Neural cell (in vitro differentiated cells): Measurements from ENCODE around the gene PIEZO1. TPM values are rescaled to one million over a fixed set of nuclear protein-coding genes. Genes with fewer than 3 reads are reported as not detected.
"Not testable (repeated sequence)": the region's sequence is repeated elsewhere in the genome, so short reads cannot be mapped to it uniquely, and the experiment has no call there.

Experiments
- H2AFZ ChIP-seq: fragments of 200-600, 300-800 bp; sonication (generic), shearing (Covaris generic); 2 replicates; pipeline ENCODE4 v1.6.0; 2014; ENCODE audit warnings: low read depth, mild to moderate bottlenecking, antibody characterized with exemption, low read length, moderate library complexity
- H3F3A ChIP-seq: fragments of 200-600 bp; shearing (Covaris generic); 2 replicates; pipeline ENCODE4 v1.6.1; 2016; ENCODE audit warnings: mild to moderate bottlenecking, moderate library complexity, mixed read lengths, antibody characterized with exemption, low read length; ENCODE audit not compliant: insufficient read depth, poor library complexity, severe bottlenecking
- H3K27ac ChIP-seq: fragments of 200-600, 300-800 bp; sonication (generic), shearing (Covaris generic); 2 replicates; pipeline ENCODE4 v1.5.1; 2014; ENCODE audit warnings: mild to moderate bottlenecking, low read length, moderate library complexity
- H3K27me3 ChIP-seq: fragments of 300-800, 200-600 bp; sonication (generic), shearing (Covaris generic); 2 replicates; pipeline ENCODE4 v1.6.0; 2014; ENCODE audit warnings: mild to moderate bottlenecking, low read depth, low read length, moderate library complexity; ENCODE audit not compliant: insufficient read depth
- H3K36me3 ChIP-seq: fragments of 300-800, 200-600 bp; sonication (generic), shearing (Covaris generic); 2 replicates; pipeline ENCODE4 v1.5.1; 2014; ENCODE audit warnings: mild to moderate bottlenecking, antibody characterized with exemption, low read length, moderate library complexity; ENCODE audit not compliant: insufficient read depth
- H3K4me2 ChIP-seq: fragments of 300-800, 200-600 bp; sonication (generic), shearing (Covaris generic); 2 replicates; pipeline ENCODE4 v1.6.0; 2014; ENCODE audit warnings: mild to moderate bottlenecking, low read length
- H3K4me3 ChIP-seq: fragments of 300-800, 200-600 bp; sonication (generic), shearing (Covaris generic); 2 replicates; pipeline ENCODE4 v1.5.1; 2014; ENCODE audit warnings: mild to moderate bottlenecking, low read length, moderate library complexity
- H3K79me2 ChIP-seq: fragments of 200-600 bp; shearing (Covaris generic); replicated peaks from 2 replicates; pipeline ENCODE4 v1.6.0; 2014; ENCODE audit warnings: mild to moderate bottlenecking, low read length, moderate library complexity; ENCODE audit not compliant: insufficient read depth
- H3K9ac ChIP-seq: fragments of 300-800, 200-600 bp; sonication (generic), shearing (Covaris generic); 2 replicates; pipeline ENCODE4 v1.6.1; 2016; ENCODE audit warnings: mild to moderate bottlenecking, low read length, mixed read lengths
- H3K9me2 ChIP-seq: fragments of 200-600 bp; shearing (Covaris generic); 2 replicates; pipeline ENCODE4 v1.6.1; 2016; ENCODE audit warnings: mild to moderate bottlenecking, low read length, mixed read lengths; ENCODE audit not compliant: insufficient read depth
- H3K9me3 ChIP-seq: fragments of 200-600, 300-800 bp; sonication (generic), shearing (Covaris generic); 2 replicates; pipeline ENCODE4 v1.6.1; 2016; ENCODE audit warnings: mild to moderate bottlenecking, mixed run types, low read length, moderate library complexity, mixed read lengths
- H4K20me1 ChIP-seq: fragments of 200-600 bp; shearing (Covaris generic); 2 replicates; pipeline ENCODE4 v1.6.1; 2016; ENCODE audit warnings: mild to moderate bottlenecking, mixed run types; ENCODE audit not compliant: insufficient read depth
- CTCF ChIP-seq: fragments of 450-650 bp; IDR thresholded peaks from 2 replicates; pipeline ENCODE4 v1.5.1; 2014; ENCODE audit warnings: antibody characterized with exemption, mild to moderate bottlenecking, moderate library complexity; ENCODE audit not compliant: poor library complexity, severe bottlenecking
- EP300 ChIP-seq: fragments of 450-650 bp; conservative IDR thresholded peaks from 2 replicates; pipeline ENCODE4 v1.6.1; 2014; ENCODE audit warnings: antibody characterized with exemption, mild to moderate bottlenecking, moderate library complexity; ENCODE audit not compliant: poor library complexity, severe bottlenecking
- EZH2 ChIP-seq: fragments of 200-600, 300-800 bp; shearing (Covaris generic), sonication (generic); IDR thresholded peaks from 2 replicates; pipeline ENCODE4 v1.6.1; 2014; ENCODE audit warnings: antibody characterized with exemption, low read length, borderline replicate concordance, mild to moderate bottlenecking; ENCODE audit not compliant: insufficient read depth, poor library complexity, severe bottlenecking
- MXI1 ChIP-seq: fragments of 450-650 bp; conservative IDR thresholded peaks from 2 replicates; pipeline ENCODE4 v1.6.1; 2014; ENCODE audit warnings: antibody characterized with exemption, mild to moderate bottlenecking; ENCODE audit not compliant: poor library complexity, severe bottlenecking
- POLR2AphosphoS5 ChIP-seq: IDR thresholded peaks from 2 replicates; pipeline ENCODE4 v1.6.1; 2012
- RAD21 ChIP-seq: fragments of 450-650 bp; conservative IDR thresholded peaks from 2 replicates; pipeline ENCODE4 v1.6.1; 2014; ENCODE audit warnings: antibody characterized with exemption, mild to moderate bottlenecking, moderate library complexity
- REST ChIP-seq: IDR thresholded peaks from 2 replicates; pipeline ENCODE4 v1.6.1; 2012; ENCODE audit warnings: borderline replicate concordance
- TAF1 ChIP-seq: IDR thresholded peaks from 2 replicates; pipeline ENCODE4 v1.6.1; 2012; ENCODE audit warnings: low read depth
- polyA plus RNA-seq: library from polyadenylated mRNA; depleted of rRNA; stranded (reverse); fragments of >200 nt; gene quantifications from 2 replicates; pipeline ENCODE4 v1.2.3, GENCODE V29; 2014

Gene PIEZO1
- polyA plus RNA-seq, 1 donor from 2014 or later: not detected

- H3K9me3 ChIP-seq: no peaks in the 10 kb centered on the region
- H3K27me3 ChIP-seq: no peaks in the 10 kb centered on the region
- no peak overlapping the region for H3K4me2 ChIP-seq
- H3K9ac ChIP-seq: no peak overlapping the region
- no peak overlapping the region for H2AFZ ChIP-seq
- TF ChIP-seq RAD21: no peak
- no peak for TF ChIP-seq TAF1
- TF ChIP-seq POLR2AphosphoS5: no peak
- H3K9me2 ChIP-seq: no peaks in the 10 kb centered on the region
- no peak overlapping the region for H3K27ac ChIP-seq
- no peaks in the 10 kb centered on the region for H3K79me2 ChIP-seq
- H3K4me3 ChIP-seq: no peak overlapping the region
- no peaks in the 10 kb centered on the region for H4K20me1 ChIP-seq
- H3K36me3 ChIP-seq: no peaks in the 10 kb centered on the region
- H3F3A ChIP-seq: no peaks in the 10 kb centered on the region
These were observed 113.2 kb downstream of the PIEZO1 start for GRCh38 chr16:88671806-88672205.

GRCh38 chr16:88669980-88670379 is 115.0 kb downstream of the PIEZO1 start:
- Histone ChIP-seq H3K4me2 (no peak overlapping the region), H3K36me3 (no peaks in the 10 kb centered on the region), H3K79me2 (no peaks in the 10 kb centered on the region), H3K9ac (no peak overlapping the region), H2AFZ (no peak overlapping the region), H3K9me2 (no peaks in the 10 kb centered on the region), H4K20me1 (no peaks in the 10 kb centered on the region), H3K9me3 (no peaks in the 10 kb centered on the region), H3K27ac (no peak overlapping the region), H3K4me3 (no peak overlapping the region), H3K27me3 (no peaks in the 10 kb centered on the region), H3F3A (no peaks in the 10 kb centered on the region)
- TF ChIP-seq TAF1 (no peak), REST (no peak), RAD21 (no peak), CTCF (no peak), EP300 (no peak), POLR2AphosphoS5 (no peak), MXI1 (no peak), EZH2 (no peak)

GRCh38 chr16:88669493-88669892 is 115.5 kb downstream of the PIEZO1 start:
- not testable (repeated sequence) for H4K20me1 ChIP-seq

More at GRCh38 chr16:88669493-88669892, 115.5 kb downstream of the PIEZO1 start:
- H3K27me3 ChIP-seq, H3K9me2 ChIP-seq, H3K9ac ChIP-seq, H3K4me2 ChIP-seq, H3K4me3 ChIP-seq, H3K36me3 ChIP-seq, H3K9me3 ChIP-seq, H3F3A ChIP-seq, H3K27ac ChIP-seq, H3K79me2 ChIP-seq, H2AFZ ChIP-seq: not testable (repeated sequence)
